MM.1S (cell line): Measurements from ENCODE around the gene KCNQ4.

Experiments used
- DNase-seq: peaks from one replicate; pipeline ENCODE4 v3.0.0-alpha.2; 2015
- H2AFZ ChIP-seq: fragments of 300-600 bp; sonication (generic); 2 replicates; pipeline ENCODE4 v1.6.0; 2016; ENCODE audit warnings: antibody characterized with exemption, low read length
- H3F3A ChIP-seq: fragments of 300-600 bp; sonication (generic); 2 replicates; pipeline ENCODE4 v1.6.1; 2016; ENCODE audit warnings: mild to moderate bottlenecking, antibody characterized with exemption, low read length, moderate library complexity, mixed read lengths; ENCODE audit not compliant: insufficient read depth
- H3K27ac ChIP-seq: fragments of 300-600 bp; sonication (generic); 2 replicates; pipeline ENCODE4 v1.5.1; 2016; ENCODE audit warnings: mild to moderate bottlenecking, low read length
- H3K27me3 ChIP-seq: fragments of 300-600 bp; sonication (generic); replicated peaks from 2 replicates; pipeline ENCODE4 v1.6.0; 2016; ENCODE audit warnings: low read length; ENCODE audit not compliant: insufficient read depth
- H3K36me3 ChIP-seq: fragments of 300-600 bp; sonication (generic); replicated peaks from 2 replicates; pipeline ENCODE4 v1.6.1; 2016; ENCODE audit warnings: mild to moderate bottlenecking, low read length, mixed read lengths; ENCODE audit not compliant: insufficient read depth
- H3K4me1 ChIP-seq: fragments of 300-600 bp; sonication (generic); 2 replicates; pipeline ENCODE4 v1.6.1; 2016; ENCODE audit warnings: low read length, mixed read lengths
- H3K4me2 ChIP-seq: fragments of 300-600 bp; sonication (generic); 2 replicates; pipeline ENCODE4 v1.6.0; 2016; ENCODE audit warnings: low read depth, low read length
- H3K4me3 ChIP-seq: fragments of 300-600 bp; sonication (generic); 2 replicates; pipeline ENCODE4 v1.5.1; 2016; ENCODE audit warnings: low read length, mixed read lengths
- H3K79me2 ChIP-seq: fragments of 300-600 bp; sonication (generic); 2 replicates; pipeline ENCODE4 v1.6.1; 2016; ENCODE audit warnings: mixed run types, low read length, mixed read lengths
- H3K9ac ChIP-seq: fragments of 300-600 bp; sonication (generic); 2 replicates; pipeline ENCODE4 v1.6.1; 2016; ENCODE audit warnings: low read length, mixed read lengths
- H3K9me2 ChIP-seq: fragments of 300-600 bp; sonication (generic); replicated peaks from 2 replicates; pipeline ENCODE4 v1.6.1; 2016; ENCODE audit warnings: mild to moderate bottlenecking, low read length, mixed read lengths; ENCODE audit not compliant: insufficient read depth
- H3K9me3 ChIP-seq: fragments of 300-600 bp; sonication (generic); replicated peaks from 2 replicates; pipeline ENCODE4 v1.6.1; 2016; ENCODE audit warnings: mild to moderate bottlenecking, low read length, mixed read lengths; ENCODE audit not compliant: insufficient read depth
- H4K20me1 ChIP-seq: fragments of 300-600 bp; sonication (generic); 2 replicates; pipeline ENCODE4 v1.6.1; 2016; ENCODE audit warnings: mild to moderate bottlenecking, low read length, moderate library complexity, mixed read lengths; ENCODE audit not compliant: insufficient read depth
- CTCF ChIP-seq: fragments of 300-600 bp; sonication (generic); IDR thresholded peaks from 2 replicates; pipeline ENCODE4 v1.5.1; 2016; ENCODE audit warnings: antibody characterized with exemption, low read length, mixed read lengths
- EZH2 ChIP-seq: fragments of 300-600 bp; sonication (generic); optimal IDR thresholded peaks from 2 replicates; pipeline ENCODE3; 2017; ENCODE audit warnings: low read depth, mild to moderate bottlenecking, antibody characterized with exemption, low read length, mixed read lengths
- EZH2phosphoT487 ChIP-seq: fragments of 300-600 bp; sonication (generic); IDR thresholded peaks from 2 replicates; pipeline ENCODE4 v1.6.1; 2018; ENCODE audit warnings: antibody characterized with exemption, low read length

Gene KCNQ4

DNA sequence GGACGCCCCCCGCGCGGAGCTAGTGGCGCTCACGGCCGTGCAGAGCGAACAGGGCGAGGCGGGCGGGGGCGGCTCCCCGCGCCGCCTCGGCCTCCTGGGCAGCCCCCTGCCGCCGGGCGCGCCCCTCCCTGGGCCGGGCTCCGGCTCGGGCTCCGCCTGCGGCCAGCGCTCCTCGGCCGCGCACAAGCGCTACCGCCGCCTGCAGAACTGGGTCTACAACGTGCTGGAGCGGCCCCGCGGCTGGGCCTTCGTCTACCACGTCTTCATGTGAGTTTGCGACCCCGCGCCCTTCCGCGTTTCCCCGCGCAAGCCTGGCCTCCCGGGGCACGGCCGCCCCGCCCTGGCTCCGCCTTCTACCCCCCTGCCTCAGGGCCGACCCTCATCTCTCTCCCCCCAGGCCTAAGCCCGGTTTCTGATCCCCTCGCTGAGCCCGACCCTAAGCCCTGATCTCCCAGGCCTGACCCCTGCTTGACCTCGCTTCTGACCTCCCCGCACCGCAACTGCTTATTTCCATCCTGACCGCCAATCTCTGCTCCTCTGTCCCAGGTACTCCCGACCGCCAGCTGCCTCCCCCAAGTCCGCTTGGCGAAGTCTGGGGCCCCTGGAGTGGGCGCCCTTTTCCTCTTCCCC is 669 bp downstream of the KCNQ4 start:
- Histone ChIP-seq H2AFZ (no peak overlapping the region), H3K9ac (no peak overlapping the region), H3K79me2 (no peaks in the 10 kb centered on the region), H3K36me3 (no peaks in the 10 kb centered on the region), H3K4me3 (no peak overlapping the region), H3K27ac (no peak overlapping the region), H3K9me3 (no peaks in the 10 kb centered on the region), H3F3A (no peaks in the 10 kb centered on the region), H3K4me1 (no peaks in the 10 kb centered on the region), H3K9me2 (no peaks in the 10 kb centered on the region), H3K4me2 (no peak overlapping the region), H3K27me3 (peaks cover 6% of the 10 kb centered on the region), H4K20me1 (no peaks in the 10 kb centered on the region)
- no peak for DNase-seq
- no peak for TF ChIP-seq EZH2
- no peak for TF ChIP-seq CTCF
- no peak for TF ChIP-seq EZH2phosphoT487

GRCh38 chr1:40784771-40785151 is 1.2 kb downstream of the KCNQ4 start:
- H3K4me1 ChIP-seq, result no peaks in the 10 kb centered on the region
- no peaks in the 10 kb centered on the region for H3F3A ChIP-seq
- H3K27me3 ChIP-seq, result peaks cover 6% of the 10 kb centered on the region
- no peaks in the 10 kb centered on the region for H3K9me3 ChIP-seq
- H3K9ac ChIP-seq, result no peak overlapping the region
- no peaks in the 10 kb centered on the region for H4K20me1 ChIP-seq
- H3K4me3 ChIP-seq, result no peak overlapping the region
- H3K27ac ChIP-seq, result no peak overlapping the region
- H3K36me3 ChIP-seq, result no peaks in the 10 kb centered on the region
- TF ChIP-seq EZH2phosphoT487, result no peak
- no peak for TF ChIP-seq EZH2
- TF ChIP-seq CTCF, result no peak
- H3K4me2 ChIP-seq, result no peak overlapping the region
- DNase-seq, result no peak
- H2AFZ ChIP-seq, result no peak overlapping the region
- no peaks in the 10 kb centered on the region for H3K9me2 ChIP-seq
- H3K79me2 ChIP-seq, result no peaks in the 10 kb centered on the region

- Histone ChIP-seq H3K4me1 (no peaks in the 10 kb centered on the region), H4K20me1 (no peaks in the 10 kb centered on the region), H3K27ac (no peak overlapping the region), H3K79me2 (no peaks in the 10 kb centered on the region), H3K36me3 (no peaks in the 10 kb centered on the region), H3K27me3 (peaks cover 6% of the 10 kb centered on the region), H3K4me3 (no peak overlapping the region), H3K9me2 (no peaks in the 10 kb centered on the region), H3F3A (no peaks in the 10 kb centered on the region), H2AFZ (no peak overlapping the region), H3K9ac (no peak overlapping the region), H3K4me2 (no peak overlapping the region), H3K9me3 (no peaks in the 10 kb centered on the region)
- DNase-seq, result no peak
- TF ChIP-seq EZH2phosphoT487 (no peak), CTCF (no peak), EZH2 (no peak)
These were observed 1.9 kb downstream of the KCNQ4 start for GRCh38 chr1:40785446-40785845.
